GM19455 (cell line): ENCODE data around the gene HUWE1.

Source experiments
- ATAC-seq: cut with Tn5 transposase; IDR thresholded peaks from one replicate; pipeline ENCODE4 v1.9.1; 2021; ENCODE audit not compliant: unreplicated experiment

HUWE1 gene

GRCh38 chrX:53684415-53685192 is 1.9 kb downstream of the HUWE1 start:
- ATAC-seq = no peak

GRCh38 chrX:53683556-53684414 is 2.7 kb downstream of the HUWE1 start:
- peak; percentile 68 for ATAC-seq

- no peak for ATAC-seq
Observed at GRCh38 chrX:53682885-53683555, 3.5 kb downstream of the HUWE1 start.

DNA sequence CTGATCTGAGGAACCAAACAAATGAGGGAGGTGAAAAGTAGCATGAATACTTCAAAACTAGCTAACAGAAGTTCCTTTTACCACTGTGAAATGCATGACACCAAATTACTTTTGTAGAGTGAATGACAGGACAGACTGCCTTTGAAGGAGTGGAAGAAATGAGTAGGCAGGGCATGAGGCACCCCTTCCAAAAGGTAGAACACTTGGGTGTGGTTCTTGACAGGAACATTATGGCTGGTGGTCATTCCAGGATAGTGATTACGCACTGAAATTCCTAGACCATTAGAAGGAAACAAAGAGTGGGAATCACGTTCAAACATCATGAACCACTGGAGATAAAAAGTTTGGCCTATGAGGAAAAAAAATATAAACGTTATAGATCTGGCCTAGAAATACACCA is 4.9 kb downstream of the HUWE1 start:
- no peak for ATAC-seq

- no peak for ATAC-seq
Observed at GRCh38 chrX:53678667-53679066, 7.9 kb downstream of the HUWE1 start.

DNA sequence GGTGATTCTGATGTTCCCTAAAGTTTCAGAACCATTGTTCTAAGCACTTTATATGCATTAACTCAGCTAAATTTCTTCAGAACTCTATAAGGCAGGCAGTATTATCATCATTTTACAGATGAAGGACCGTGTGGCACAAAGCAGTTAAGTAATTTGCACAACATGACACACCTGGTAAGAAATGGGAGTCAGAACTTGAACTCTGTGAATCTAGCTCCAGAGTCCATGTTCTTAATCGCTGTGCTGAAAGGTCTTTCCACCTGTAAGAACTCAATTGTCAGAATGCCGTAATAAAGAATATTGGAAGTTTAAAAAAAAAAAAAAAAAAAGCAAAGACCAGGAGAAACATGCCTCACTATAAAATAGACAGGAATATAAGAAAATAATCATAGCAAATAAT is 9.2 kb downstream of the HUWE1 start:
- no peak for ATAC-seq

DNA sequence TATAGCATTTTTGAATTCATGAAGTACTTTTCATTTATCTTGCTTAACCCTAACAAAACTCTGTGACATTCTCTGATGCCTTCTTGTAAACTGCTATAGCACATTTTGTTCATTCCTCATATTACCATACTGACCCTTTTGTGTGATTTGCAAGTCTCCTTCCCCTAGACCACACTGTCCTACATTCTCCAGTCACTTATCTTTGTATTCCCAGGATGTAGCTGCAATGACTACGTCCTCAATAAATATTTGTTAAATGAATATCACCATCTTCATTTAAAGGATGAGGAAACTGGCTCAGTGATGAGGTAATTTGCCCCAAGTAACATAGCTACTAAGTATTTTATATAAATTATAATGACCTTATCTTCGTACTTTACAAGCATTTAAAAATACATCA is 11.9 kb downstream of the HUWE1 start:
- no peak for ATAC-seq

- no peak for ATAC-seq
Observed at GRCh38 chrX:53669258-53669657, 17.3 kb downstream of the HUWE1 start.

DNA sequence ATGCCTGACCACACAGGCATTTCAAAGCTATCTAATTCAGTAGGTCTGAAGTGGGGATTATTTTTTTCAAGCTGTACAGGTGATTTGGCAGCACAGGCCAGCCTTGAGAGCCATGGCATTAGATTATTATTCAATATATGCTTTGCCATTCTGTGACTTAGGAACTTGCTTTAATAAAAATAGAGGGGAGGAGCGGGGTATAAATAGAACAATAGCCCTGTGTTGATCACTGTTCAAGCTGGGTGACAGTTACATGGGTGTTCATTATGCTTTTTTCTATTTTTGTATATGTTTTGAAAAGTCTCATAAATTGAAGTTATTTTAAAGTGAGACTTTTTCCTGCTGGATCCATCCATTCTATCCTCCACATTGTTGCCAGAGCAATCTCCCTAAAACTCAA is 20.3 kb downstream of the HUWE1 start:
- ATAC-seq = no peak

GRCh38 chrX:53660004-53660403 is 26.5 kb downstream of the HUWE1 start:
- ATAC-seq = no peak

DNA sequence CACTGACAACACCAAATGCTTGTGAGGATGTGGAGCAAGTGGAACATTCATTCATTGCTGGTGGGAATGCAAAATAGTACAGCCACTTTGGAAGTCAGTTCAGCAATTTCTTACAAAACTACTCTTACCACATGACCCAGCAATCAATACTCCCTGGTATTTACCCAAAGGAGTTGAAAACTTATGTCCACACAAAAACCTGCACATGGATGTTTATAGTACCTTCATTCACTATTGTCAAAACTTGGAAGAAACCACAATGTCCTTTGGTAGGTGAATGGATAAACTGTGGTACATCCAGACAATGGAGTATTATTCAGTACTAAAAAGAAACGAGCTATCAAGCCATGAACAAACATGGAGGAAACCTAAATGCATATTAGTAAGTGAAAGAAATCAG is 27.5 kb downstream of the HUWE1 start:
- no peak for ATAC-seq

- no peak for ATAC-seq
Observed at GRCh38 chrX:53656845-53657244, 29.7 kb downstream of the HUWE1 start.

- no peak for ATAC-seq
Observed at GRCh38 chrX:53654376-53654775, 32.1 kb downstream of the HUWE1 start.

GRCh38 chrX:53644751-53645150 is 41.8 kb downstream of the HUWE1 start:
- ATAC-seq = no peak

DNA sequence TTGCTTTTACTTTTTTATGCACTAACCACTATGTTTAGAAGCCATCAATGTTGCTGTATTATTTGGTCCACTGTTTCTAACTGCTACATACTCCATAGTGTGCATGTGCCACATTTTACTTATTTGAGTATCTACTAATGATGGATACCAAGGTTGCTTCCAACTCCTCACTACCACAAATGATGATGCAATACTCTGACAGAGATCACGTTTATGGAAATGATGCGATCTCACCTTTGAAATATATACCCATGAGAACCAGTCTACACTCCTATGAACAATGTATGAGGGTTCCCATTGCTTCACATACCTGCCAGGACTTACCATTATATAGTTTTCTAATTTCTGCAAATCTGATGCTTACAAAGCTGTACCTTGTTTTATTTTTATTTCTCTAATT is 44.2 kb downstream of the HUWE1 start:
- ATAC-seq = no peak

DNA sequence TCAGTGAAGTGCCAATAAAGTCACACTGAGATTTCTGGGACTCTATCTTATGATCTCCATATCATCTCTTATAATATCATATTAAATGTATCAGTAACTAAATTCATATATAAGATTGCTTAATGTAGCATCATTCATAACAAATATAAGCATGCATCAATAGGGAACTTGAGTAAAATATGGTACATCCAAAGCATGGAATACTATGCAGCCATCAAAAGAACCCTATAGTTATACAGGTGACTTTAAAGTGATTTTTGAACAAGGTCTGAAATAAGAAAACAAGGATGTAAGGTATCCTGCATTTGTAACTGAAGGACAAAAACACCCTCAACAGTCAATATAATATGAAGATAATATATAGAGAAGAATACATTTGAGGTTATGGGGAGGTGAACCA is 47.3 kb downstream of the HUWE1 start:
- ATAC-seq = no peak

GRCh38 chrX:53637479-53637878 is 49.0 kb downstream of the HUWE1 start:
- no peak for ATAC-seq

GRCh38 chrX:53631156-53631555 is 55.4 kb downstream of the HUWE1 start:
- no peak for ATAC-seq

GRCh38 chrX:53630261-53630660 is 56.3 kb downstream of the HUWE1 start:
- no peak for ATAC-seq

DNA sequence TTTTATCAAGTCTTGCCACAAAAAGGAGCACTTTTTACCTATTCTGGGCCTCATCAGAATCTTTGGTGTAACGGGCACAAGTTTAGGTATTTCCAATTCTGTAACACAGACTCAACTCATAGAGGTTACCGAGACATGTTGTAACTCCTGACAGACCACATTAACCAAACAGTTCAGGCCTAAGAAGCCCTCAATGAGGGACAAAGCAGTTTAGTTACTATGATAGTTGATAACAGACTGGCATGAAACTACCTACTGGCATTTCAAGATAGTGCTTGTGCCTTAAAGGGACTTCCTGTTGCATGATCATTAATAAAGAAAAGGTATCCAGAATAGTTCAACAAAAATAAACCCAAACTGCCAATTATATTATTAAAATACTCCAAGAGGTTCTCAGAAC is 64.1 kb downstream of the HUWE1 start:
- ATAC-seq = no peak

DNA sequence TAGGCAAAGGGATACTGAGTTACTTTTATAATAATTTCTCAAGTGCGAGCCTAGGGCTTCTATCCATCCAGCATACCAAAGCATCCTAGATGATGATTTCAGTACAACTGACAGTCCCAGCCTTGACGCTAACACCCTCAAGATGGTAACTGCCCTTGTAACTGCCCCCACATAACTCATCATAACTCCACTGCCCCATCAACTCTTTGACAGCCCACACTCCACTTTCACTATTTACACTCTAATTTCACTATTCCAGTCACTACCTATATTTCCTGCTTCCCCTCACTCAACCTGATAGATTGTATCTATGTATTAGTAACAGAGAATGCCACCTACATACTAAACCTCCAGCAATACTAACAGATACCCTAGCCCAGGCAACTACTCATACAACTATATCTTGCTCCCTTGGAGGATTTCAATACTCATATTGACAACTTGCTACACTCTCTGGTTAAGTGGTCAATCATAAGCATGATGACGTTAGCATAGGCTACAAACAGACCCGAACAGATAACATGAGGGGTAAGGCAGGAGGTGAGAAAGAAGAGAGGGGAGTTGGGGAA is 65.0 kb downstream of the HUWE1 start:
- ATAC-seq = no peak
